ENCODE results near the gene AGO3. TPM values are rescaled to one million over a fixed set of nuclear protein-coding genes. Genes with fewer than 3 reads are reported as not detected.

The AGO3 gene
- total and polyA plus RNA-seq, 4 experiments from 2014 or later, result 11.2 to 47.3 (median 29.5) TPM

- Mint-ChIP-seq H3K27ac (peak overlapping the region in 1 of 7 donors; percentile 50), H3K4me1 (peaks cover 0 to 4% (median under 1%) of the 10 kb centered on the region in 4 donors), H3K27me3 (no peaks in the 10 kb centered on the region), H3K36me3 (peaks cover 0 to 8% of the 10 kb centered on the region in 2 donors), H3K9me3 (no peaks in the 10 kb centered on the region), H3K4me3 (peak overlapping the region in 2 of 8 donors; percentile 26 to 39)
- POLR2A ChIA-PET (ENCODE audit: partially characterized antibody), result interaction anchor here (1.0 to 1.1 kb wide), 2 partner anchors 35 to 50 kb away, joined by 6 to 7 read pairs; partner anchors contain the start of gene TRAPPC3
- Histone ChIP-seq H3K27me3 (ENCODE audit: insufficient read depth, low read length) (no peaks in the 10 kb centered on the region), H3K4me3 (ENCODE audit: low read length in 2 of 2) (no peak overlapping the region), H3K36me3 (ENCODE audit: insufficient read depth, low read length) (peaks cover 15% of the 10 kb centered on the region), H3K4me1 (ENCODE audit: insufficient read depth, low read length) (no peaks in the 10 kb centered on the region), H3K27ac (ENCODE audit: low read depth, low read length) (no peak overlapping the region), H3K9me3 (ENCODE audit: control insufficient read depth in 1 of 2, low read length in 2 of 2) (no peaks in the 10 kb centered on the region)
- DNase-seq, result peak; percentile 62 to 71 (median 70)
- intact Hi-C loops (cut with micrococcal nuclease), result loop anchor here (1.0 kb wide), 4 partner anchors 34 to 320 kb away; no protein-coding TSS in a partner anchor
- CTCF ChIA-PET (ENCODE audit: partially characterized antibody), result interaction anchor here (0.6 to 3.7 kb wide), 13 partner anchors 10 to 320 kb away, joined by 3 to 34 read pairs (median 4); partner anchors contain the start of gene TRAPPC3
Measured at GRCh38 chr1:36099681-36100341, 168.9 kb downstream of the AGO3 start.

- Mint-ChIP-seq H3K27ac (peak overlapping the region in 1 of 7 donors; percentile 50), H3K9me3 (no peaks in the 10 kb centered on the region), H3K36me3 (peaks cover 0 to 8% of the 10 kb centered on the region in 2 donors), H3K27me3 (no peaks in the 10 kb centered on the region), H3K4me1 (peaks cover 0 to 4% (median under 1%) of the 10 kb centered on the region in 4 donors), H3K4me3 (no peak overlapping the region)
- no peak overlapping the region for H3K27ac ChIP-seq (ENCODE audit: low read depth, low read length)
- POLR2A ChIA-PET (ENCODE audit: partially characterized antibody), result interaction anchor here (1.0 to 1.1 kb wide), 2 partner anchors 34 to 49 kb away, joined by 6 to 7 read pairs; partner anchors contain the start of gene TRAPPC3
- no peaks in the 10 kb centered on the region for H3K9me3 ChIP-seq (ENCODE audit: control insufficient read depth in 1 of 2, low read length in 2 of 2)
- intact Hi-C loops (cut with micrococcal nuclease), result no loop called here
- H3K4me3 ChIP-seq (ENCODE audit: low read length in 2 of 2), result no peak overlapping the region
- no peaks in the 10 kb centered on the region for H3K27me3 ChIP-seq (ENCODE audit: insufficient read depth, low read length)
- peaks cover 9% of the 10 kb centered on the region for H3K36me3 ChIP-seq (ENCODE audit: insufficient read depth, low read length)
- CTCF ChIA-PET (ENCODE audit: partially characterized antibody), result interaction anchor here (0.6 to 3.7 kb wide), 15 partner anchors 10 to 321 kb away, joined by 3 to 34 read pairs (median 4); partner anchors contain the start of gene TRAPPC3
- DNase-seq, result no peak
- H3K4me1 ChIP-seq (ENCODE audit: insufficient read depth, low read length), result no peaks in the 10 kb centered on the region
Measured at GRCh38 chr1:36100376-36100775, 169.5 kb downstream of the AGO3 start.

GRCh38 chr1:36101546-36101945, 170.6 kb downstream of the AGO3 start:
- intact Hi-C loops (cut with micrococcal nuclease), result no loop called here
- Mint-ChIP-seq H3K27me3 (no peaks in the 10 kb centered on the region), H3K4me1 (peaks cover 0 to 4% (median under 1%) of the 10 kb centered on the region in 4 donors), H3K27ac (peak overlapping the region in 1 of 7 donors; percentile 42), H3K4me3 (no peak overlapping the region), H3K36me3 (peaks cover 0 to 2% of the 10 kb centered on the region in 2 donors), H3K9me3 (no peaks in the 10 kb centered on the region)
- POLR2A ChIA-PET (ENCODE audit: partially characterized antibody), result no interaction called here
- Histone ChIP-seq H3K4me1 (ENCODE audit: insufficient read depth, low read length) (no peaks in the 10 kb centered on the region), H3K4me3 (ENCODE audit: low read length in 2 of 2) (no peak overlapping the region), H3K36me3 (ENCODE audit: insufficient read depth, low read length) (no peaks in the 10 kb centered on the region), H3K27ac (ENCODE audit: low read depth, low read length) (no peak overlapping the region), H3K27me3 (ENCODE audit: insufficient read depth, low read length) (no peaks in the 10 kb centered on the region), H3K9me3 (ENCODE audit: control insufficient read depth in 1 of 2, low read length in 2 of 2) (no peaks in the 10 kb centered on the region)
- DNase-seq, result no peak
- CTCF ChIA-PET (ENCODE audit: partially characterized antibody), result interaction anchor here (0.7 to 3.7 kb wide), 6 partner anchors 9 to 186 kb away, joined by 3 to 33 read pairs (median 18); partner anchors contain the start of gene TRAPPC3

GRCh38 chr1:36106269-36106668, 175.4 kb downstream of the AGO3 start:
- CTCF ChIA-PET (ENCODE audit: partially characterized antibody), result interaction anchor here (1.5 kb wide), 1 partner anchor 180 kb away, joined by 3 read pairs; no protein-coding TSS in a partner anchor

GRCh38 chr1:36107394-36107793, 176.5 kb downstream of the AGO3 start:
- no peak overlapping the region for H3K27ac Mint-ChIP-seq
- Histone ChIP-seq H3K27ac (ENCODE audit: low read depth, low read length) (no peak overlapping the region), H3K4me3 (ENCODE audit: low read length in 2 of 2) (no peak overlapping the region)

More at GRCh38 chr1:36106269-36106668, 175.4 kb downstream of the AGO3 start:
- Mint-ChIP-seq H3K4me1 (peaks cover 6 to 23% (median 14%) of the 10 kb centered on the region in 4 donors), H3K9me3 (no peaks in the 10 kb centered on the region), H3K36me3 (no peaks in the 10 kb centered on the region), H3K4me3 (no peak overlapping the region), H3K27me3 (no peaks in the 10 kb centered on the region), H3K27ac (no peak overlapping the region)
- H3K9me3 ChIP-seq (ENCODE audit: control insufficient read depth in 1 of 2, low read length in 2 of 2), result no peaks in the 10 kb centered on the region
- intact Hi-C loops (cut with micrococcal nuclease), result no loop called here
- POLR2A ChIA-PET (ENCODE audit: partially characterized antibody), result no interaction called here
- no peak overlapping the region for H3K4me3 ChIP-seq (ENCODE audit: low read length in 2 of 2)
- no peak overlapping the region for H3K27ac ChIP-seq (ENCODE audit: low read depth, low read length)
- H3K27me3 ChIP-seq (ENCODE audit: insufficient read depth, low read length), result no peaks in the 10 kb centered on the region
- H3K4me1 ChIP-seq (ENCODE audit: insufficient read depth, low read length), result peaks cover 12% of the 10 kb centered on the region
- no peak for DNase-seq
- H3K36me3 ChIP-seq (ENCODE audit: insufficient read depth, low read length), result no peaks in the 10 kb centered on the region

GRCh38 chr1:36108314-36108713, 177.4 kb downstream of the AGO3 start:
- Histone ChIP-seq H3K27ac (ENCODE audit: low read depth, low read length) (no peak overlapping the region), H3K36me3 (ENCODE audit: insufficient read depth, low read length) (no peaks in the 10 kb centered on the region), H3K4me3 (ENCODE audit: low read length in 2 of 2) (no peak overlapping the region), H3K9me3 (ENCODE audit: control insufficient read depth in 1 of 2, low read length in 2 of 2) (no peaks in the 10 kb centered on the region), H3K27me3 (ENCODE audit: insufficient read depth, low read length) (no peaks in the 10 kb centered on the region), H3K4me1 (ENCODE audit: insufficient read depth, low read length) (peaks cover 12% of the 10 kb centered on the region)
- DNase-seq, result no peak
- no peaks in the 10 kb centered on the region for H3K9me3 Mint-ChIP-seq
- H3K4me3 Mint-ChIP-seq, result no peak overlapping the region
- H3K4me1 Mint-ChIP-seq, result peaks cover 7 to 27% (median 15%) of the 10 kb centered on the region in 4 donors
- ChIA-PET POLR2A (ENCODE audit: partially characterized antibody) (interaction anchor here (0.7 to 1.5 kb wide), 3 partner anchors 27 to 53 kb away, joined by 3 to 7 read pairs (median 3); no protein-coding TSS in a partner anchor), CTCF (ENCODE audit: partially characterized antibody) (interaction anchor here (1.2 to 2.0 kb wide), 2 partner anchors 12 to 27 kb away, joined by 3 to 4 read pairs; no protein-coding TSS in a partner anchor)
- intact Hi-C loops (cut with micrococcal nuclease), result no loop called here
- H3K36me3 Mint-ChIP-seq, result no peaks in the 10 kb centered on the region
- H3K27ac Mint-ChIP-seq, result peak overlapping the region in 2 of 7 donors; percentile 52 to 61
- H3K27me3 Mint-ChIP-seq, result no peaks in the 10 kb centered on the region

More at GRCh38 chr1:36107394-36107793, 176.5 kb downstream of the AGO3 start:
- CTCF ChIA-PET (ENCODE audit: partially characterized antibody), result interaction anchor here (1.5 to 2.0 kb wide), 2 partner anchors 11 to 178 kb away, joined by 3 to 4 read pairs; no protein-coding TSS in a partner anchor
- peak overlapping the region in 1 of 8 donors; percentile 39 for H3K4me3 Mint-ChIP-seq
- POLR2A ChIA-PET (ENCODE audit: partially characterized antibody), result no interaction called here
- no peaks in the 10 kb centered on the region for H3K9me3 Mint-ChIP-seq
- Histone ChIP-seq H3K4me1 (ENCODE audit: insufficient read depth, low read length) (peaks cover 12% of the 10 kb centered on the region), H3K27me3 (ENCODE audit: insufficient read depth, low read length) (no peaks in the 10 kb centered on the region), H3K36me3 (ENCODE audit: insufficient read depth, low read length) (no peaks in the 10 kb centered on the region), H3K9me3 (ENCODE audit: control insufficient read depth in 1 of 2, low read length in 2 of 2) (no peaks in the 10 kb centered on the region)
- H3K27me3 Mint-ChIP-seq, result no peaks in the 10 kb centered on the region
- no peak for DNase-seq
- H3K36me3 Mint-ChIP-seq, result no peaks in the 10 kb centered on the region
- intact Hi-C loops (cut with micrococcal nuclease), result no loop called here
- peaks cover 7 to 27% (median 14%) of the 10 kb centered on the region in 4 donors for H3K4me1 Mint-ChIP-seq
